Adrenal gland (tissue), 12 donors: ENCODE measurements around the gene ARAF. TPM values are rescaled to one million over a fixed set of nuclear protein-coding genes. Genes with fewer than 3 reads are reported as not detected.

Experiments used
- DNase-seq, 7 donors: peaks; one replicate each; pipeline ENCODE4 v3.0.0-alpha.2; 2019 to 2020
- H3K27ac ChIP-seq, 5 donors: fragments of 200-600 bp; sonication (generic) in 4 of 5; 1 replicate in 3 of 5; 2 replicates in 2 of 5; pipeline versions ENCODE4 v1.5.1 to v1.8.0; 2016 to 2020; ENCODE audit warnings: mild to moderate bottlenecking in 1 of 5
- H3K27me3 ChIP-seq: fragments of 200-600 bp; 2 replicates; pipeline ENCODE4 v1.8.0; 2021
- H3K36me3 ChIP-seq, 2 donors: fragments of 200-600 bp; replicated peaks in 1 of 2; 1 replicate in 1 of 2; 2 replicates in 1 of 2; pipeline versions ENCODE4 v1.5.1 to v1.8.0; 2018 to 2022
- H3K4me1 ChIP-seq, 2 donors: fragments of 200-600 bp; replicated peaks in 1 of 2; 1 replicate in 1 of 2; 2 replicates in 1 of 2; pipeline versions ENCODE4 v1.5.1 to v1.8.0; 2018 to 2021
- H3K4me3 ChIP-seq, 4 donors: fragments of 200-600 bp; sonication (generic) in 3 of 4; one replicate each; pipeline ENCODE4 v1.5.1; 2016 to 2018
- H3K9me3 ChIP-seq, 3 donors: fragments of 200-600 bp; sonication (generic) in 1 of 3; replicated peaks in 1 of 3; 1 replicate in 2 of 3; 2 replicates in 1 of 3; pipeline versions ENCODE4 v1.5.1 to v1.8.0; 2016 to 2021
- POLR2A ChIP-seq, 2 donors: fragments of 450-650 bp; IDR thresholded peaks; one replicate each; pipeline ENCODE4 v1.6.1; 2017; ENCODE audit warnings: antibody characterized with exemption in 2 of 2, mild to moderate bottlenecking in 2 of 2, moderate library complexity in 1 of 2
- WGBS, 4 donors: extraction: QIAGEN DNeasy Blood & Tissue Kit in 2 of 4; methylation state at CpG; one replicate each; pipeline versions ENCODE4 v1.1.5 to v1.1.7; 2013 to 2017; 5-methylcytosine and 5-hydroxymethylcytosine counted together
- intact Hi-C, 2 donors: fragments of 100-400 bp; cut with DNase I; formaldehyde crosslinking; loops; one replicate each; pipeline versions ENCODE4 v1.14.1 to v1.15.0; 2022 to 2023
- polyA plus RNA-seq, 3 donors: library from polyadenylated mRNA; stranded (reverse); fragments of 200-250 nt in 2 of 3; fragments of 350-450 nt in 1 of 3; fragmentation: Illumina TruSeq in 1 of 3; extraction: RNeasy Lipid Tissue Mini Kit (QIAGEN cat#74804) in 1 of 3; gene quantifications; one replicate each; pipeline ENCODE4 v1.2.3, GENCODE V29; 2013 to 2014
- total RNA-seq, 9 donors: library from RNA; depleted of rRNA in 4 of 9; stranded (reverse); fragments of >200 nt in 4 of 9; fragments of 120-200 nt in 1 of 9; fragmentation: NEBNext Ultra II Directional in 1 of 9; extraction: Animal tissue kit (Norgen Biotek cat#: 25700) in 1 of 9; gene quantifications; one replicate each; pipeline versions ENCODE4 v1.1.0 to v1.2.4, GENCODE V29; 2013 to 2023
- TF ChIP-seq, protein P1 (sequence below), 6 experiments: fragments of 450-650 bp in 4 of 6; fragments of 200-600 bp in 2 of 6; sonication (generic) in 1 of 6; IDR thresholded peaks; 1 replicate in 5 of 6; 2 replicates in 1 of 6; pipeline versions ENCODE4 v1.5.1 to v1.8.0; 2016 to 2021; ENCODE audit warnings: antibody characterized with exemption in 6 of 6, mild to moderate bottlenecking in 2 of 6, moderate library complexity in 1 of 6
- donor health status: healthy with polysubstance abuse.
- donor health status: Bipolar disorder and iron deficiency.
- donor health status: DM: yes; HTN: yes; CAD: no.
- donor health status: DM: no; HTN: no; CAD: no.
- donor health status: DM: no; HTN: no; CAD: no.
- donor health status: DM: yes; HTN: yes; CAD: no.

The ARAF gene
- total and polyA plus RNA-seq, 12 donors = 31.2 to 113 (median 64.2) TPM

DNA sequence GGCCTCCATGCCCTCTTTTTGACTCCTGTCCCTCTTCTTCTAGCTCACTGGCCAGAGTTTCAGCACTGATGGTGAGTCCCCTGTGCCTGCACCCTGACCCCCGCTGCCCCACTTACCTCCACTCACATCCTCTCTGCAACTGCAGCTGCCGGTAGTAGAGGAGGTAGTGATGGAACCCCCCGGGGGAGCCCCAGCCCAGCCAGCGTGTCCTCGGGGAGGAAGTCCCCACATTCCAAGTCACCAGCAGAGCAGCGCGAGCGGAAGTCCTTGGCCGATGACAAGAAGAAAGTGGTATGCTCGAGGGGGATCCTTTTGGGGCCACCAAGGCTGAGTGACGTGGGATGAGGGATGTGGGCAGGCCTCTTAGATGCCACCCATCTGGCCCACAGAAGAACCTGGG lies 5.8 kb downstream of the ARAF start:
- TF ChIP-seq, protein P1, sequence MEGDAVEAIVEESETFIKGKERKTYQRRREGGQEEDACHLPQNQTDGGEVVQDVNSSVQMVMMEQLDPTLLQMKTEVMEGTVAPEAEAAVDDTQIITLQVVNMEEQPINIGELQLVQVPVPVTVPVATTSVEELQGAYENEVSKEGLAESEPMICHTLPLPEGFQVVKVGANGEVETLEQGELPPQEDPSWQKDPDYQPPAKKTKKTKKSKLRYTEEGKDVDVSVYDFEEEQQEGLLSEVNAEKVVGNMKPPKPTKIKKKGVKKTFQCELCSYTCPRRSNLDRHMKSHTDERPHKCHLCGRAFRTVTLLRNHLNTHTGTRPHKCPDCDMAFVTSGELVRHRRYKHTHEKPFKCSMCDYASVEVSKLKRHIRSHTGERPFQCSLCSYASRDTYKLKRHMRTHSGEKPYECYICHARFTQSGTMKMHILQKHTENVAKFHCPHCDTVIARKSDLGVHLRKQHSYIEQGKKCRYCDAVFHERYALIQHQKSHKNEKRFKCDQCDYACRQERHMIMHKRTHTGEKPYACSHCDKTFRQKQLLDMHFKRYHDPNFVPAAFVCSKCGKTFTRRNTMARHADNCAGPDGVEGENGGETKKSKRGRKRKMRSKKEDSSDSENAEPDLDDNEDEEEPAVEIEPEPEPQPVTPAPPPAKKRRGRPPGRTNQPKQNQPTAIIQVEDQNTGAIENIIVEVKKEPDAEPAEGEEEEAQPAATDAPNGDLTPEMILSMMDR (IDR thresholded peaks at IDR 0.05) = no peak
- TF ChIP-seq POLR2A (IDR thresholded peaks at IDR 0.05) = no peak
- DNase-seq = no peak
- Histone ChIP-seq H3K36me3 (peaks cover 0 to 54% of the 10 kb centered on the region in 2 donors), H3K9me3 (no peaks in the 10 kb centered on the region), H3K27me3 (no peaks in the 10 kb centered on the region), H3K27ac (no peak overlapping the region), H3K4me1 (no peaks in the 10 kb centered on the region), H3K4me3 (no peak overlapping the region)
- intact Hi-C loops = loop anchor here in 1 of 2 donors (10.0 kb wide), 1 partner anchor 78 kb away; no protein-coding TSS in a partner anchor
- 82 to 87% (median 84%) methylated on average over 5 to 11 of the region's 11 CpGs for WGBS, 4 donors

DNA sequence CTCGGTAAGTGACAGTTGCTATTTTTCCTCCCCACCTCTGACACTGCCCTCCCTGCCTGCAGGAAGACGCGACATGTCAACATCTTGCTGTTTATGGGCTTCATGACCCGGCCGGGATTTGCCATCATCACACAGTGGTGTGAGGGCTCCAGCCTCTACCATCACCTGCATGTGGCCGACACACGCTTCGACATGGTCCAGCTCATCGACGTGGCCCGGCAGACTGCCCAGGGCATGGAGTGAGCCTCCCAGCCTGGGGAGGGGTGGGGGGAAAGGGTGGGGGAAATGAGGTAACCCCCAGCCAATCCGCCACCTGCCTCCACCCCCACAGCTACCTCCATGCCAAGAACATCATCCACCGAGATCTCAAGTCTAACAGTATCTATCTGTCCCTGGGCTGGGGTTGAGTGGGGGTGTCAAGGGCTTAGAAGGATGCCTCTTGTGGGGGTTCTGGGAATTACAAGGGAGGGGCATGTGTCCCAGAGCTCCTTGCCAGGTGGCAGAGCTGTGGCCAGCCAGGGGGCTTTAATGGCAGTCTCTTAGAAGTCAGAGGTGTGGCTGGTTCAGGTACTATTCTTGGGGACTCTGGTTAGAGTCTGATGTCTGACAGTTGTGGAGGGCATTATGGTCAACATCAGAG lies 7.8 kb downstream of the ARAF start:
- no peak overlapping the region for H3K4me3 ChIP-seq
- 89 to 98% (median 91%) methylated on average over 5 to 13 of the region's 13 CpGs for WGBS, 4 donors
- no peak for DNase-seq
- intact Hi-C loops = loop anchor here in 1 of 2 donors (10.0 kb wide), 1 partner anchor 76 kb away; no protein-coding TSS in a partner anchor
- H3K9me3 ChIP-seq = no peaks in the 10 kb centered on the region
- H3K27me3 ChIP-seq = no peaks in the 10 kb centered on the region
- TF ChIP-seq, protein P1 (IDR thresholded peaks at IDR 0.05) = peak in 2 of 6 experiments; percentile 20 to 33
- TF ChIP-seq POLR2A (IDR thresholded peaks at IDR 0.05) = no peak
- H3K27ac ChIP-seq = no peak overlapping the region
- peaks cover 0 to 43% of the 10 kb centered on the region in 2 donors for H3K36me3 ChIP-seq
- peaks cover 0 to 2% of the 10 kb centered on the region in 2 donors for H3K4me1 ChIP-seq

DNA sequence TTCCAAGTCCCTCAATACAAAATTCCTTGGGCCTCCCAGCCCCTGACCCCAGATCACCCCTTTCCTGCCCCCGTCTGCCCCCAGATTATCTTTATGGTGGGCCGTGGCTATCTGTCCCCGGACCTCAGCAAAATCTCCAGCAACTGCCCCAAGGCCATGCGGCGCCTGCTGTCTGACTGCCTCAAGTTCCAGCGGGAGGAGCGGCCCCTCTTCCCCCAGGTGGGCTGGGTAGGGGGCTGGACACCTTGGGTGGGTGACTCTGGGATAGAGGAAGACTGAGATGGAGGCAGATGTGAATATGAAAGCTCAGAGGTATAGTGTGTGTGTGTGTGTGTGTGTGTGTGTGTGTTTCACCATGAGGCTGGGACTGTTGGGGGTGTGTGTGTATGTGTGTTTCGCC lies 9.8 kb downstream of the ARAF start:
- Histone ChIP-seq H3K27ac (no peak overlapping the region), H3K36me3 (peaks cover 0 to 43% of the 10 kb centered on the region in 2 donors), H3K27me3 (no peaks in the 10 kb centered on the region), H3K4me1 (peaks cover 0 to 5% of the 10 kb centered on the region in 2 donors), H3K9me3 (no peaks in the 10 kb centered on the region), H3K4me3 (no peak overlapping the region)
- WGBS, 4 donors = 50 to 84% (median 81%) methylated on average over 2 to 8 of the region's 8 CpGs
- TF ChIP-seq POLR2A (IDR thresholded peaks at IDR 0.05) = no peak
- TF ChIP-seq, protein P1 (IDR thresholded peaks at IDR 0.05) = no peak
- intact Hi-C loops = no loop called here
- no peak for DNase-seq

GRCh38 chrX:47571215-47571614 lies 10.2 kb downstream of the ARAF start:
- H3K4me1 ChIP-seq = peaks cover 0 to 5% of the 10 kb centered on the region in 2 donors
- no peak for DNase-seq
- TF ChIP-seq, protein P1 (IDR thresholded peaks at IDR 0.05) = no peak
- TF ChIP-seq POLR2A (IDR thresholded peaks at IDR 0.05) = no peak
- no peaks in the 10 kb centered on the region for H3K9me3 ChIP-seq
- H3K27me3 ChIP-seq = no peaks in the 10 kb centered on the region
- intact Hi-C loops = no loop called here
- H3K4me3 ChIP-seq = no peak overlapping the region
- H3K27ac ChIP-seq = no peak overlapping the region
- H3K36me3 ChIP-seq = peaks cover 0 to 43% of the 10 kb centered on the region in 2 donors
- 79 to 100% (median 92%) methylated on average over 1 to 11 of the region's 11 CpGs for WGBS, 4 donors
